GM18858 (cell line): ENCODE data around the gene HSD17B14.
"Not testable (repeated sequence)": the region's sequence is repeated elsewhere in the genome, so short reads cannot be mapped to it uniquely, and the experiment has no call there.

Experiments used
- ATAC-seq: cut with Tn5 transposase; IDR thresholded peaks from one replicate; pipeline ENCODE4 v1.9.1; 2021; ENCODE audit not compliant: unreplicated experiment

HSD17B14 gene

DNA sequence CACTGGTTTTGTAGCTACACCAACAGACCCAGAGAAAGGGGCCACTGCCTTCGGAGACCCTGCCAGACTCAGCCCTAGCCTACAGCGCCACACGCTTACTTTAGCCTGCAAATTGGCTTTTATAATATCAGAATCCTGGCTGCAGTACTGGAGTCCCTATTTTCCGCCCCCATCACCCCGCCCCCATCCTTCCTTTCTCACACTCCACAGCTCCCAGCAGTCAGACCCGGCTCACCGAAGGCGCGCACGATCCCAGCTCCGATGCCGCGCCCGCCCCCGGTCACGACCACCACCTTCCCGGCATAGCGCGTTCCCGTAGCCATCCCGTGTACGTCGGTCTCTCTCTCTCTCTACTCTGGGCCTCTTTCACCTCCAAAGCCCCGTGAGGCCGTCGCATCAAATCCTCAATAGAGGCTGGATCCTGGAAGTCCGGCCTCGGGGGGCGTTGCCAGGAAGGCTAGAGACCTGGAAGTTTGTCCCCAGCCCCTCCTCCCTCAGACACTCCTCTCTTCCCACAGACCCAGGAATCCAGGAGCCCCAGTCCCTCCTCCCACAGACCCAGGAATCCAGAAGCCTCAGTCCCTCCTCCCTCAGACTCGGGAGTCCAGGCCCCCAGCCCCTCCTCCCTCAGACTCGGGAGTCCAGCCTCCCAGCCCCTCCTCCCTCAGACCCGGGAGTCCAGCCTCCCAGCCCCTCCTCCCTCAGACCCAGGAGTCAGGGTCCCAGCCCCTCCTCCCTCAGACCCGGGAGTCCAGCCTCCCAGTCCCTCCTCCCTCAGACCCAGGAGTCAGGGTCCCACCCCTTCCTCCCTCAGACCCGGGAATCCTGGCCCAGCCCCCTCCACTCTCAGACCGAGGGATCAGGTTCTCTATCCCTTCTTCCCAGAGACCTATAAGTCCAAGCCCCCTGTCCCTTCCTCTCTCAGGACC lies at the start of gene HSD17B14:
Gene HSD17B14, minus strand, starts transcription at position 403 of the 929 bp plus-strand sequence. Its CDS starts 80 bp downstream, at position 323.
- ATAC-seq = no peak

DNA sequence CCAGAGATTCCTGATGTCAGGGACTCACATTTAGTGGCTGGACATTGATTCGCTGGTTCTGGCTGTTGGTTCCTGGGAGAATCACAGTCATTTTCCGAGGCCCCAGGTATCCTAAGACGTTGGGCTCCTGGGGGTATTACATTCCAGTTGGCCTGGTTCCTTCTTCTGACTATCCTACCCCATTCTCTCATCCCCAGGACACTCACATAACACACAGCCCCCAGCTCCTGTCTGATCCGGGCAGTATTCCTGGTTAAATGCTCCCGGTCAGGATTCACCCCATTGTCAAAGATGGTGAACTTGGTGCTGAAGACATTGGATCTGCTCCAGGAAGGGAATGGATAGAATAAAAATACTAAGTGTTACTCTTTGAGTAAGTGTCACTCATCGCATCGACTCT lies 47.4 kb upstream of the HSD17B14 start:
- no peak for ATAC-seq

DNA sequence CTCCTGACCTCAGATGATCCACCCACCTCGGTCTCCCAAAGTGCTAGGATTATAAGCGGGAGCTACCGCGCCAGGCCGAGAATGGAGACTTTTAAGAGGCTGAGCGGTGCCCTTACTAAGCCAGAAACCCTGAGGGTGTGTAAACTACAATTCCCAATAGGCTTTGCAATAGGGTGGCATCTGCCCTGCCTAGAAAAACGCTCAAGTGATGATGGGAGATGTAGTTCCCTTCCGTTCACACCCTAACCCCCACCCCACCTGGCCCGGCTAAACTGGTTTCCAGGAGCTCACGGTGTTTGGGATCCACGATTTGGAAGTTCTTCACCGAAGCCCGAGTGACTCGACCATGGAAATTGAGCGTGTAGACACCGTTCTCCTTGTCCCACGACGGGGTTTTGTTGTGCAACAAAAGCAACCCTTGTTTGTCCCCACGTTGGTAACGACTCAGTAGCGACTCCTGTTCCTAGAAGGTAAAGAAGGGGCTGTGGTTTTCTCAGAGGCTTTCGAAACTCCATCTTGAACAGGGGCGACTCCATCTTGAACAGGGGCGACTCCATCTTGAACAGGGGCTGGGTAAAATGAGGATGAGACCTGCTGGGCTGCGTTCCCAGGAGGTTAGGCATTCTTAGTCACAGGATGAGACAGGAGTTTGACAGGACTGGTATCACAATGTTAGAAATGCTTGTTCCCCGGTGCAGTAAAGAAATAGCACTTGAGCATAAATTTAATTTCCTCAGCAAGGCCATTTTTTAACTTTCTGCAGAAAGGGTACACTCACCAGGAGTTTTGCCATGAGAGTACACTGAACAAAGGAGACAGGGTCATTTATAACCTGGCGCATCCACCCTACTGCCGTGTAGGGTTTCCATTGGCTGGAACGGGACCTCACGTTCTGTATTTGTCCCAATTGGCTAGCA lies 45.7 kb upstream of the HSD17B14 start:
- no peak for ATAC-seq

GRCh38 chr19:48879696-48880095 lies 43.4 kb upstream of the HSD17B14 start:
- ATAC-seq = not testable (repeated sequence)

DNA sequence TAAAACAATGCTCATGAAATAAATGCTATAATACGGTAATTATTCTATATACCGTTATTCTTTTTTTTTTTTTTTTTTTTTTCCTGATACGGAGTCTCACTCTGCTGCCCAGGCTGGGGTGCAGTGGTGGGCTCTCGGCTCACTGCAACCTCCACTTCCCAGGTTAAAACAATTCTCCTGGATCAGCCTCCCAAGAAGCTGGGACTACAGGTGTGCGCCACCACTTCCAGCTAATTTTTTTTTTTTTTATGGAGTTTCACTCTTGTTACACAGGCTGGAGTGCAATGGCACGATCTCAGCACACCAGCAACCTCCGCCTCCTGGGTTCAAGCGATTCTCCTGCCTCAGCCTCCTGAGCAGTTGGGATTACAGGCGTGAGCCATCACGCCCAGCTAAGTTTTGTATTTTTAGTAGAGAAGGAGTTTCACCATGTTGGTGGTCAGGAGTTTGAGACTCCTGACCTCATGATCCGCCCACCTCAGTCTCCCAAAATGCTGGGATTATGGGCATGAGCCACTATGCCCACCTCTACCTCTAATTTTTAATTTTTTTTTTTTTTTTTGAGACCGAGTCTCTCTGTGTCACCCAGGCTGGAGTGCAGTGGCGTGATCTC lies 42.8 kb upstream of the HSD17B14 start:
- no peak for ATAC-seq

- ATAC-seq = no peak
These were observed 42.1 kb upstream of the HSD17B14 start for GRCh38 chr19:48878196-48879024.

DNA sequence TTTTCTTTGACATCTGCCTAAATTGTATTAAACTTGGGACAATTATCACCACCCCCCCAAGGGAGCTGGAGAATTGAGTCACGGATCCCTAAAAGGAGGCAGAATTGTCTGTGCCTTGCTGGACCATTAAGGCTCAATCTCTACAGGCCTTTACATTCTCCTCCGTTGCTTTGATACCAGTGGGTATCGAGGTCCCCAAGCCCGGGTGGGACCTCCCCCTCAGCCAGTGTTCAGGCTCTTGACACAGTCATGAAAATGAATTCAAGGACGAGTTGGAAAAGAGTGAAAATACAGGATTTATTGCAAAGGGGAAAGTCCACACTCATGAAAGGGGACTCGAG lies 41.5 kb upstream of the HSD17B14 start:
- ATAC-seq = no peak

DNA sequence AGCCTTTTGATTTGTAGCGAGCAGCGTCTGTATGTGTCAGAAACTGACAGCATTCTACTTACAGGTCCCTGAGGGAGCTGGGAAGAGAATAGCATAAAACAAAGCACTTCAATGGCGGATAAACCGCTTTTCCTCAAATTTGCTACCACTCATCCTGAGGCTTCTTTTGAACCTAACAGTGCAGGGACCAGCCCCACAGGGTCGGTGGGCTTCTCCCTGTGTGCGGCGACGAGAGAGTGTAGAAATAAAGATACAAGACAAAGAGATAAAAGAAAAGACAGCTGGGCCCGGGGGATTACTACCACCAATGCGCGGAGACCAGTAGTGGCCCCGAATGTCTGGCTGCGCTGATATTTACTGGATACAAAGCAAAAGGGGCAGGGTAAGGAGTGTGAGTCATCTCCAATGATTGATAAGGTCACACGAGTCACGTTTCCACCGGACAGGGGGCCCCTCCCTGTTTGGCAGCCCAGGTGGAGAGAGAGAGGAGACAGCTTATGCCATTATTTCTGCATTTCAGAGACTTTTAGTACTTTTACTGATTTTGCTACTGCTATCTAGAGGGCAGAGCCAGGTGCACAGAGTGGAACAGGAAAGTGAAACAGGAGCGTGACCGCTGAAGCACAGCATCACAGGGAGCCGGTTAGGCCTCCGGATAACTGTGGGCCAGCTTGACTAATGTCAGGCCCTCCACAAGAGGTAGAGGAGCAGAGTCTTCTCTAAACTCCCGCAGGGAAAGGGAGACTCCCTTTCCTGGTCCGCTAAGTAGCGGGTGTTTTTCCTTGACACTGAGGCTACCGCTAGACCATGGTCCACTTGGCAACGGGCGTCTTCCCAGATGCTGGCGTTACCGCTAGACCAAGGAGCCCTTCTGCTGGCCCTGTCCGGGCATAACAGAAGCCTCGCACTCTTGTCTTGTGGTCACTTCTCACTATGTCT lies 40.0 kb upstream of the HSD17B14 start:
- not testable (repeated sequence) for ATAC-seq

GRCh38 chr19:48874303-48875135 lies 38.2 kb upstream of the HSD17B14 start:
- ATAC-seq = no peak

- no peak for ATAC-seq
These were observed 37.4 kb upstream of the HSD17B14 start for GRCh38 chr19:48873476-48874302.

- ATAC-seq = no peak
These were observed 36.7 kb upstream of the HSD17B14 start for GRCh38 chr19:48872884-48873475.

DNA sequence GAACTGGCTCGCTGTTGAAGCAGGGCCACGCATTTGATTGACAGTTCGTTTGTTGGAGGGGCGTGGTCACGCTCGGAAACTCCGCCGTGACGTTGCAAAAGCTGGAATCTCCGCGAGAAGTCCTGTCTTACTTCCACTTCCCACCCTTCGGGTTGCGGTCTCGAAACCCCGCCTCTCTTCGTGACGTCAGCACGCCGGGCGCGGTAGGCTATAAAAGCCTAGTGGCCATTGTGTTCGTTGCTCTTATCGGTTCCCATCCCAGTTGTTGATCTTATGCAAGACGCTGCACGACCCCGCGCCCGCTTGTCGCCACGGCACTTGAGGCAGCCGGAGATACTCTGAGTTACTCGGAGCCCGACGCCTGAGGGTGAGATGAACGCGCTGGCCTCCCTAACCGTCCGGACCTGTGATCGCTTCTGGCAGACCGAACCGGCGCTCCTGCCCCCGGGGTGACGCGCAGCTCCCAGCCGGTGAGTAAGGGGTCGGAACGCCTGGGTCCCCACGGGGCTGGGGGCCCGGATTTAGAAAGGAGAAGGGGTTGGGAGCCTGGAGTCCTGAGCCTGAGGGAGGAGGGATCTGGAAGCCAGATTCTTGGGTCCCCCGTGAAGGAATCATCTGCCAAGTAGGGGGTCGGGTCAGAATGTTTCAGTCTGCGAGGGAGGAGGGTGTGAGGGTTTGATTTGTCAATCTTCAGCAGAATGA lies 36.0 kb upstream of the HSD17B14 start, which contains the start of gene PPP1R15A:
Gene PPP1R15A, plus strand, starts transcription at position 240 of the 702 bp plus-strand sequence. CDS start 813 bp downstream, outside the sequence.
- ATAC-seq = no peak

GRCh38 chr19:48871471-48872181 lies 35.3 kb upstream of the HSD17B14 start:
- ATAC-seq = not testable (repeated sequence)

- ATAC-seq = no peak
These were observed 33.8 kb upstream of the HSD17B14 start for GRCh38 chr19:48870048-48870447.

- ATAC-seq = no peak
These were observed 32.0 kb upstream of the HSD17B14 start, which contains the start of gene PLEKHA4 for GRCh38 chr19:48868114-48868886. TSS of gene PLEKHA4 (minus strand) at chr19:48868617. CDS start at chr19:48867620, 997 bp downstream.
